Dedifferentiated amniotic fluid mesenchymal stem cell (primary cell): Measurements from ENCODE around the gene LOC128125822.

Experiments used
- DNase-seq: peaks from one replicate; pipeline ENCODE4 v3.0.0-alpha.2; 2016; ENCODE audit errors: extremely low spot score

Gene LOC128125822

GRCh38 chr6:63556369-63556768 lies 15.9 kb upstream of the LOC128125822 start:
- DNase-seq: no peak

GRCh38 chr6:63558278-63558677 lies 14.0 kb upstream of the LOC128125822 start:
- no peak for DNase-seq

- DNase-seq: peak; percentile 61
Measured at GRCh38 chr6:63560801-63561287, 11.4 kb upstream of the LOC128125822 start.

GRCh38 chr6:63561288-63561687 lies 11.0 kb upstream of the LOC128125822 start:
- DNase-seq: no peak

DNA sequence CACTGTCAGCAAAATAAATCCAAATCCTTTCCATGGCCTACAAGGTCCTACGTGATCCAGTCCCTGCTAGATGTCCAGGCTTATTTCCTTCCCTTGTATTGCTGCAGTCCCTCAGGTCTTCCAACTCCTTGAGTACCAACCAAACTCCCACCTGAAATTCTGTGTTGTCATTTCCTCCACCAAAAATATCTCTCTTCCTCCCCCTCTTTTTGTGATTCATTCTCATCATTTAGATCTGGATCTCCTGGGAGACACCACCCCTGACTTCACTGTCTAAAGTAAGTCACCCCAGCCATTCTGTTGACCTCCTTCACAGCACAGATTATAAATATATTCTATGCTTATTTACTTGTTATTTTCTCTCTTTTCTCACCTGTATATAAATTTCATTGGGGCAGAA lies 9.0 kb upstream of the LOC128125822 start:
- DNase-seq: no peak

DNA sequence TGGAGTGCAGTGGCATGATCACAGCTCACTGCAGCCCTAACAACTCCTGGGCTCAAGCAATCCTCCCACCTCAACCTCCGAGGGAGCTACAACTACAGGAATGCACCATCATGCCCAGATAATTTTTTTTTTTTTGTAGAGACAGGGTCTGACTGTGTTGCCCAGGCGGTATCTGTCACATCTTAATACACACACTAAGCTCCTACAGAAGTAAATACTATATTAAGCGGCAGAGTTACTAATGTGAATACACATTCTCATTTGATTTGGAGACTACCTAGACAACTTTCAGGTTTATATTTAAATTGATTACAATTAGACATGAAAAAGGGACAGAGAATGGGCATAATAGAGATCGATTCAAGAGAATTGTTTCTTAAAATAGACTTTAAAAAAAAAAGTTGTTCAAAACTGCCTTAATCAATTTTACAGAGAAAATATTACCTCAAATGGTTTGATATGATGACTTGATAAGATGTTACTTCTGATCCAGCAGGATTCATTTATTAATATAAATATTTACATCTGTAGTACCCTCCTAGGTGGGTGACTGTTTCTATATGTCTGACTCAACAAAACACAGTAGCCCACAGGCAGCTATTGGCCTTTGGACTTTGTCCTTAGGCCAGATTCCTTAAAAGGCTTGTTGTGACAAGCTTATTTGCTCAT lies 7.1 kb upstream of the LOC128125822 start:
- DNase-seq: no peak

GRCh38 chr6:63565727-63566596 lies 6.3 kb upstream of the LOC128125822 start:
- no peak for DNase-seq

GRCh38 chr6:63567966-63568365 lies 4.3 kb upstream of the LOC128125822 start:
- DNase-seq: no peak

GRCh38 chr6:63571361-63572043 lies 778 bp upstream of the LOC128125822 start:
- DNase-seq: peak; percentile 64

GRCh38 chr6:63572747-63573075 lies 431 bp downstream of the LOC128125822 start:
- DNase-seq: no peak

- peak; percentile 58 for DNase-seq
Measured at GRCh38 chr6:63573076-63573898, 1.0 kb downstream of the LOC128125822 start.

DNA sequence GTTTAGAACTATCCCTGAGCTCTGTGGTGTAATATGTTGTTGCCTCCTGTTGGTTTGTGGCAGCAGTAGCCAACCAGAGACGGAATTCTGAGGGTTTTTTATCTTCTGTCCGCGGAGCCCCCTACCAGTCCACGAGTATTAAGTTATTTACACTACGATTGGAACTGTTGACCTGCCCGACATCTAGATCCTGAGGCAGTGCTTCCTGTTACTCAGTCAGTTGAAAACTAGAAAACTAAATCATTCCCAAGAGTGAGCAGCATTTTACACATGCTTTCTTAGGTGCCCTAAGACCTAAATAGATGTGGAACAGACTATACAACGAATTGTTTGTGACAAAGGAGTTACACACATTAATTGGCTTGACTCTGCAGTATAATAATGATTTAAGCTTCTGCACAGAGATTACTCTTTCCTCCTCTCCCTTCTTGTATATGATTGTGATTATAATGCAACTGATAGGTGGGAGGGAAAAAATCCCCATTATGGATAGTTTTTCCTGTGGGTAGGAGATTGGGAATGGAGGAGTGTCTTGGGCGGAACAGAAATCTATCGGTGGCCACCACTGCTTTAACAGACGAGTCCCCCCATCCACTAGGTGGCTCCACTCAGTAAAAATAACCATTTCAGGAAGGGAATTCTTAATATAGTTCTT lies 1.7 kb downstream of the LOC128125822 start:
- peak; percentile 75 for DNase-seq

DNA sequence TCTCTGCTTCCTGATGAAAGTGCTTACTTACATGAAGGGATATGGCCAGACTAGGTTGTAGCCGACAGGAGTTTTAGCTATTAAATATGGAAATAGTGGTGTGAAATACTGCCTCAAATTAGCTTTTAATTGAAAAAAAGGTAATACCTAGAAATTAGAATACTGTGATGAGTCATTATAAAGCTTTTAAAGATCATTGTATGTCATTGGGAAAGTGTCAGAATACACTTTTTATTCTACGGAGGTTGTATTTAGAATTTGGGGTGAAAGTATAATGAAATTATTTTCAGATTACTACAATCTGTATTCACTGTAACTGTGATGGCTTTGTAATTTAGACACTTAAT lies 2.2 kb downstream of the LOC128125822 start:
- no peak for DNase-seq

- DNase-seq: no peak
Measured at GRCh38 chr6:63576147-63576772, 4.0 kb downstream of the LOC128125822 start.

- DNase-seq: no peak
Measured at GRCh38 chr6:63576985-63577712, 4.9 kb downstream of the LOC128125822 start.

DNA sequence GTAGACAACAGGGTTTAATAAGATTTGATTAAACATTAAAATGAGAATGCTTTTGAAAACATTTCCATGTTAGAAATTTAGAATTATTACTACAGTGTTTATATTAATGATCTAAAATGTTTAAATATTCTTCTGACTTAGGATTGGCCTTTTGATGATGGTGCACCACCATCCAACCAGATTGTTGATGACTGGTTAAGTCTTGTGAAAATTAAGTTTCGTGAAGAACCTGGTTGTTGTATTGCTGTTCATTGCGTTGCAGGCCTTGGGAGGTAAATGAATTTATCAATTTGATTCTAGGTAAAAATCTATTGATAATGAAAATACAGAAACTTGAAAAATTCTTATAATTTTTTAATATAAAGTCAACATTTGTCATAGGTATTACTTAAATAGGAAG lies 6.5 kb downstream of the LOC128125822 start:
- DNase-seq: no peak

DNA sequence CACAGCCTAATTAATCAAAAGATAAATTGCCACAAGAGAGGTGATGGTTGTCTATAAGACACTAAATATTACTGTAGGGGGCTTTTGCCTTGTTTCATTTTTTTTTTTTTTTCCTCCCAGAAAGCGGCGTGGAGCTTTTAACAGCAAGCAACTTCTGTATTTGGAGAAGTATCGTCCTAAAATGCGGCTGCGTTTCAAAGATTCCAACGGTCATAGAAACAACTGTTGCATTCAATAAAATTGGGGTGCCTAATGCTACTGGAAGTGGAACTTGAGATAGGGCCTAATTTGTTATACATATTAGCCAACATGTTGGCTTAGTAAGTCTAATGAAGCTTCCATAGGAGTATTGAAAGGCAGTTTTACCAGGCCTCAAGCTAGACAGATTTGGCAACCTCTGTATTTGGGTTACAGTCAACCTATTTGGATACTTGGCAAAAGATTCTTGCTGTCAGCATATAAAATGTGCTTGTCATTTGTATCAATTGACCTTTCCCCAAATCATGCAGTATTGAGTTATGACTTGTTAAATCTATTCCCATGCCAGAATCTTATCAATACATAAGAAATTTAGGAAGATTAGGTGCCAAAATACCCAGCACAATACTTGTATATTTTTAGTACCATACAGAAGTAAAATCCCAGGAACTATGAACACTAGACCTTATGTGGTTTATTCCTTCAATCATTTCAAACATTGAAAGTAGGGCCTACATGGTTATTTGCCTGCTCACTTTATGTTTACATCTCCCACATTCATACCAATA lies 7.8 kb downstream of the LOC128125822 start:
- no peak for DNase-seq

- no peak for DNase-seq
Measured at GRCh38 chr6:63580704-63580961, 8.4 kb downstream of the LOC128125822 start.

GRCh38 chr6:63581355-63582013 lies 9.2 kb downstream of the LOC128125822 start:
- DNase-seq: no peak
